Pulmonary artery endothelial cell (primary cell): Measurements from ENCODE around the gene ELAVL1. TPM values are rescaled to one million over a fixed set of nuclear protein-coding genes. Genes with fewer than 3 reads are reported as not detected.
"Not testable (repeated sequence)": the region's sequence is repeated elsewhere in the genome, so short reads cannot be mapped to it uniquely, and the experiment has no call there.

Experiments used
- DNase-seq: peaks from one replicate; pipeline ENCODE4 v3.0.0-alpha.2; 2011; ENCODE audit warnings: low read depth, low spot score
- total RNA-seq: library from RNA; depleted of rRNA; stranded (reverse); fragments of >200 nt; gene quantifications from 2 replicates; pipeline ENCODE4 v1.2.3, GENCODE V29; 2014

The ELAVL1 gene
- total RNA-seq, 1 donor from 2014 or later, result 65.6 TPM

DNA sequence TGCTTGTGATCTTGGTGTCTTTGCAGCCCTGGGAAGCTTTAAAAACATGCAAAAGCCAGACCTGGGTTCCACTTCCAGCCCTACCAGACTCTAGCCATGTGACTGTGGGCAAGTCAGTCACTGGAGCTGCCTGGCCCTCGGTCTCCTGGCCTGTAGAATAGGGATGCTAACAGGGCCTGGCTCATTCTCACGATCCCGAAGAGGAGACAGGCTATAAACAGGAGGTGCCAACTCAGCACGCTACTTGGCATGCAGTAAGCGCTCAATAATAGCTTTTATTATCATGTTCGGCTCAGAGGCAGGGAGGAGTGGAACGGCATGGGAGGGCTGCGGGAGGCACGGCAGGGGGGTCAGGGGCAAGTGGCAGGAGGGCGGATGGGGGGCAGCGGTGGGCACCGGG lies 81.2 kb downstream of the ELAVL1 start:
- no peak for DNase-seq

DNA sequence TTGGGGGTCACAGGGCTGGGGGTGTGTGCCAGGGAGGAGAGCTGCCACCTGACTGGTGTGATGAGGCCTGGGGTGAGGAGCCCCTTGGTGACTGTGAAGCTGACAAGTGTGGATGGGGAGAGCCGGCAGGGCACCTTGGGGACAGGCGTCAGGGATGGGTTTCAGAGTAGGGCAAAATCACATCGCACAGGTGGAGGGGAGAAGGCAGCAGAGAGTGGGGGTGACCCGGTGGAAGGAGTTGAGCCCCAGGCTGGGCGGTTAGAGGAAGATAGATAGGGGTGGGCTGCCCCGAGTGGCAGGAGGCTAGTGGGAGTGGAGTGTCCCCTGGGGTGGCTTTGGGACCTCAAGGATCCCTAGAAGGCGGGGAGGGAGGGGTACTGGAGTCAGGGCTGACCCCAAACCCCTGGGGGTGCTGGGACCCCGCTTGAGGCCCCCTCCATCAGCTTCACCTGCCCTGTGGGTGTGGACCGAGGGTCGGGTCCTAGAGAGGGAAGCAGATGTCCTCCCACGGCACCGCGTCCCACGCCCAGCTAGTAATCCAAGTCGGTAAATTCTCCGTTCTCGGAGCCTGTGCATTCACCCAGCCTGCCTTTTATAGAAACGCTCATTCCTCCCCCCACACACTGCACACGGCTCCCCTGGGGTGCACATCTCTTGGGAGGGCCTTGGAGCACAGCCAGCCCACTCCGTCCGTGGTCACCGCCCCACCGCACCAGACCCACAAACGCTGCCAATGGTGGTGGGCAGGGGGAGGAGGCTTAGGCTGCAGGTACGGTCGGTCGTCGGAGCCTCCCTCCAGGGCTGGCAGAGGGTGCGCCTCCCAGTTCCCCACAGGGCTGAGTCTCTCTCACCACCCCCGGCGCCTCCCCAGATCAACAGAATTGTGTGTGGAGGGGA lies 81.9 kb downstream of the ELAVL1 start:
- DNase-seq, result no peak

DNA sequence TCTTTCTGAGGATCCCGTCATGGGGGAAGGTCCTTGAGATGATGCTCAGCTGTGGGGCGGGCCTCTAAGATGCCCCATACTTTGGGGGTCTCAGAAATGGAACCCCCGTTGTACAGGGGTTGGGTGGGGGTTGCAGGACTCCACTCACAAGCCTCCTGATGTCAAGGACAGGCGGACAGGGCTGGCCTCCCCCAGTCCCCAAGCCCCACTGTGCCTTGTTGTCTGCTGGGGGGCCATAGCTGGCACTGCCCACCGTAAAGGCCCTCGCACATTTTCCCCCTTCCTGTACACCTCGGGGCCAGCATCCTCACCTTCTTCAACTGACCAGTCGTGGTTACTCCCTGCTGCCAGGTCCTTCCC lies 82.6 kb downstream of the ELAVL1 start:
- DNase-seq, result no peak

DNA sequence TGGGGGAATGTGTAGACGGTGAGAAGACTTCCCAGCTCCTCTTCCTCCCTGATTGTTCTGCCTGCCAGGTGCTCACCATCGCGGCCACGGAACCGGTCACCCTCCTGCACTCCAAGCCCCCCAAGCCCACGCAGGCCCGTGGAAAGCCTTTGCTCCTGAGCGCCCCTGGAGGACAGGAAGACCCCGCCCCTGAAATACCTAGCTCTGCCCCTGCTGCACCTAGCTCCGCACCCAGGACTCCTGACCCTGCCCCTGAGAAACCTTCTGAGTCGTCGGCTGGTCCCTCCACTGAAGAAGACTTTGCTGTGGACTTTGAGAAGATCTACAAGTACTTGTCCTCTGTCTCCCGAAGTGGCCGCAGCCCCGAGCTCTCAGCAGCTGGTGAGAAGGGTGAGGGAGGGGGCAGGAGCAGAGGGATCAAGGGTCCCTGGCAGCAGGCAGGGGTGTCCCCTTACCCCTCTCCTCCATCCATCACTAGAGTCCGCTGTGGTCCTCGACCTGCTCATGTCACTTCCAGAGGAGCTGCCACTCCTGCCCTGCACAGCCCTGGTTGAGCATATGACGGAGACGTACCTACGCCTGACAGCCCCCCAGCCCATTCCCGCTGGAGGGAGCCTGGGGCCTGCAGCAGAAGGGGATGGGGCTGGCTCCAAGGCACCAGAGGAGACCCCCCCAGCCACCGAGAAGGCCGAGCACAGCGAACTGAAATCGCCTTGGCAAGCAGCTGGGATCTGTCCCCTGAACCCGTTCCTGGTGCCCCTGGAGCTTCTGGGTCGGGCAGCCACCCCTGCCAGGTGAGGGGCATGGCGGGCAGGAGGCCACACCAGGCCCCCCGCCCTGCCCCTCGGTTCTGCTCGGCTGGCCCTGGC lies 83.2 kb downstream of the ELAVL1 start:
- no peak for DNase-seq

DNA sequence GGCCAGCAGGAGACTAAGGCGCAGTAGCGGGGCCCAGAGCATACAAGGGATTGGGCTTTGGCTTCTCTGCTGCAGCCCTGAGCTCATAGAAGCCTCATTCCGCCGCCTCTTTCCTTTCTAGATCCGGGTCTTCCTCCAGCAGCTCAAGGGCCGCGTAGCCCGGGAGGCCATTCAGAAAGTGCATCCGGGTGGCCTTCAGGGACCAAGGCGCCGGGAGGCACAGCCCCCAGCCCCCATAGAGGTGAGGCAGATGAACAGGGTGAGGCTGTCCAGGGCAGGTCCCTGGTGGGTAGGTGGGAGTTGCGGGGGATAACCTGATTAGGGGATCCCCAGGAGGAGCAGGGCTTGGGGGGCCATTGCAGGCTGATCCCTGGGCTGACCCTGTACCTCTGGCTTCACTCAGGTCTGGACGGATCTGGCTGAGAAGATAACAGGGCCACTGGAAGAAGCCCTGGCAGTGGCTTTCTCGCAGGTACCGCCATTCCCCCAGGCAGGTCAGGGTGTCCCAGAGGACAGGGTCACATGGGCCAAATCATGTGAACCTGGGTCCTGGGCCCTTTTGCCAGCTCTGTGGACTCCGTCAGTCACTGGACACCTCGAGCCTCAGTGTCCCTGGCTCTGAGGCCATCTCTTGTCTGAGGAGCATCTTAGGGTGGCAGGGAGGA lies 84.0 kb downstream of the ELAVL1 start:
- no peak for DNase-seq

DNA sequence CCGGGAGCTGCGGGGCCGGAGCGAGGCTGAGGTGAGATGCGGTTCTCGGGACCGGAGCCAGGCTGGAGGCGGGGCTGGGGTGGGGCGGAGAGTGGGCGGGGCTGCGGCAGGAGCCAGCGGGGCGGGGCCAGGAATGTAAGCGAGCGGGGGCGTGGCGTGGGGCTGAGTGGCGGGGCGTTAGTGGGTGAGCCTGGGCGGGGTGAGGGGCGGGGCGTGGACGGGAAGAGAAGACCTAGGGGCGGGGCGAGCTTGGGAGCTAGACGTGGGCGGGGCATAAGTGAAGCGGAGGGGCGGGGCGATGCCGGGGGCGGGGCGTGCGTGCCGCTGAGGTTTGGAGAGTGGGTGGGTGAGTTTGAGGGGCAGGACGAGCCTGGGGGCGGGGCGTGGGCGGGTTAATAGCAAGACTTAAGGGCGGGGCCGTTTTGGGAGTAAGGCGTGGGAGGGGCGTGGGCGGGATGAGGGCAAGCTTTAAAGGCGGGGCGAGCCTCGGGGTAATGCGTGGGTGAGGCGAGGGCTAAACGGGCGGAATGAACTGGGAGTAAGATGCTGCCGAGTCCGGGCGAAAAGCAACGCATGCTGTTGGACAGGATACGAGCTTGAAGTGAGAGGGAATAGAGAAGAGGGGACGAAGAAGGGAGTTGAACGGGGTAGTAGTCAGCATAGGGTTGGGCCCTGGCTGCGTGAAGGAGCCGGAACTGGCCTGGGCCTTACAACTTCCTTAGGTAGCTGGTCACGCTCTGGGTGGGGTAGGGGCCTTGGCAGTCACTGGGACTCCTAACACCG lies 84.7 kb downstream of the ELAVL1 start:
- DNase-seq, result peak; percentile 91

DNA sequence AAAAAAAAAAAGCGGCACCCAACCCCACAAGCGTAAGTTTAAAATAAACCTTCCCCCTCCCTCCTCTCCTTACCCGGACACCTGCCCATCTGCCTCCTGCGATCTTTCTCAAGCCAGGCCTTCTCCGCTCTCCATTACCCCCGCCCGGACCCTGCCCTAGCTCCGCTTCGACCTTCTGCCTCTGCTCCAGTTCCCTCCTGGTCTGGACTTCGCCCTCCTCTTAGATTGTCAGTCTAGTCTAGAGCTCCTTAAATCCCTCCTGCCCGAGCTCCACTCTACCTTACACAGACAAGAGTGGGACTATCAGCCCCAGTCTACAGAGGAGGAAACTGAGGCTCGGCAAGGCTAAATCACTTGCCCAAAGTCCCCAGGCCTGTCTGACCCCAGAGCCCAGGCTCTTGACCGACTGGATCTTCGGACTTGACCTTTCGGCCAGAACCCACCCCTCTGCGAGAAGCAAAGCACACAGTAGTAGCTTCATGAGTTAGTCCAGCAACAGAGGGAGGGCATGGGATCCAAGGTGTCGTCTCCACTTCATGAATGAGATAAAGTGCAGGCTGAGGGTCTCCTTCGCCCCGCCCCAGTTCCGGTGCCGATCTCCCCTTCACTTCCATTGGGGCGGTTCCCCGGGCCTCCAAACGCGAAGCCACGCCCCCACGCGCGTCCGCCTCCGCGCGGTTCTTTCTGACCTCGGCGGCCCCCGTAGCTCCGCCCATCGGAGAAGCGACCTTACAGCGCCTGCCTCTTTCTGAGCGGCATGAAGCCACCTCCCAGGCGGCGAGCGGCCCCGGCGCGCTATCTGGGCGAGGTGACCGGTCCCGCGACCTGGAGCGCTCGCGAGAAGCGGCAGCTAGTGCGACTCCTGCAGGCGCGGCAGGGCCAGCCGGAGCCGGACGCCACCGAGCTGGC lies 85.6 kb downstream of the ELAVL1 start, which contains the start of gene SNAPC2:
SNAPC2 (plus strand) TSS at position 729 of the 909 bp plus-strand sequence; CDS start at position 758, 29 bp downstream.
- DNase-seq, result peak; percentile 71

DNA sequence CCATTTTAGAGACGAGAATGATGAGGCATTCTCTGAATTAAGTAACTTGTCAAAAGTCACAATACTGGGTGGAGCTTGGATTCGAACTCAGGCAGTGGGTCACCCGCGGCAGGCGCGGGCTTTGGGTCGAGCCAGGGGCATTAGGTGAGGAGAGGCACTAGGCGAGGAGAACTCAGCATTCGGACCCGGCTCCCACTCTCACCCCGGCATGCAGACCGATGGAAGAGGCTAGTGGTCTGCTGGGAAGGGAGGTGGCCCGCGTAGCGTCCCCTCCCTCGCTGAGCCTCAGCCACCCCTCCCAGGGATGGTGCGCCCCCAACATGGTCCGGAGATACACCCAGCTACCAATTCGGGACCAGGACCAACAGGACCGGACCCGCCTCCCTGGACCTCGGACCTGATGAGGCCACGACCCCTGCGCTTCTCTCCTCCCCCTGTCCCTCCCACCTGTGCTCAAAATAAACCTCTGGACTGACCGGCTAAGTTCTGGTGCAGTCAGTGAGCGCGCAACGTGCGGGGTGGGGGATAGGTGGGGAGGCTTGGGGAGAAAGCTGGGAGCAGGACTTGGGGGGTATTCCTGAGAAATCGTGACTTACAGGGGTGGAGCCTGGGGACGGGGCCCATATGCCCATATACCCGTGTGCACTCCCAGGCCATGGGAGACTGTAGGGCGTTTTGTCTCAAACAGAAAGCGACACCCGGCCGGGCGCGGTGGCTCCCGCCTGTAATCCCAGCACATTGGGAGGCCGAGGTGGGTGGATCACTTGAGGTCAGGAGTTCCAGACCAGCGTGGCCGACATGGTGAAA lies 86.6 kb downstream of the ELAVL1 start:
- no peak for DNase-seq

DNA sequence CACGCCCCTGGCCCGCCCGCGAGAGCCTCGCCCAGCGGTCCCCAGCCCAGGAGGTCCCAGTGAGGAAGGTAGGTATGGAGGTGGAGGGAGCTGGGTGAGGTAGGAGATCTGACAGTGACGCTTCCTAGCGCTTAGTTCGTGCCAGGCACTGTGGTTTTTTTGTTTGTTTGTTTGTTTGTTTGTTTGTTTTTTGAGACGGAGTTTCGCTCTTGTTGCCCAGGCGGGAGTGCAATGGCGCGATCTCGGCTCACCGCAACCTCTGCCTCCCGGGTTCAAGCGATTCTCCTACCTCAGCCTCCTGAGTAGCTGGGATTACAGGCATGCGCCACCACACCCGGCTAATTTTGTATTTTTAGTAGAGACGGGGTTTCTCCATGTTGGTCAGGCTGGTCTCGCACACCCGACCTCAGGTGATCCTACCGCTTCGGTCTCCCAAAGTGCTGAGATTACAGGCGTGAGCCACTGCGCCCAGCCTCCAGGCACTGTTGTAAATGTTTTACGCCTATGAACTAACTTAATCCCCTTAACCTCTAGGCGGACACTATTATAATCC lies 87.3 kb downstream of the ELAVL1 start:
- not testable (repeated sequence) for DNase-seq

DNA sequence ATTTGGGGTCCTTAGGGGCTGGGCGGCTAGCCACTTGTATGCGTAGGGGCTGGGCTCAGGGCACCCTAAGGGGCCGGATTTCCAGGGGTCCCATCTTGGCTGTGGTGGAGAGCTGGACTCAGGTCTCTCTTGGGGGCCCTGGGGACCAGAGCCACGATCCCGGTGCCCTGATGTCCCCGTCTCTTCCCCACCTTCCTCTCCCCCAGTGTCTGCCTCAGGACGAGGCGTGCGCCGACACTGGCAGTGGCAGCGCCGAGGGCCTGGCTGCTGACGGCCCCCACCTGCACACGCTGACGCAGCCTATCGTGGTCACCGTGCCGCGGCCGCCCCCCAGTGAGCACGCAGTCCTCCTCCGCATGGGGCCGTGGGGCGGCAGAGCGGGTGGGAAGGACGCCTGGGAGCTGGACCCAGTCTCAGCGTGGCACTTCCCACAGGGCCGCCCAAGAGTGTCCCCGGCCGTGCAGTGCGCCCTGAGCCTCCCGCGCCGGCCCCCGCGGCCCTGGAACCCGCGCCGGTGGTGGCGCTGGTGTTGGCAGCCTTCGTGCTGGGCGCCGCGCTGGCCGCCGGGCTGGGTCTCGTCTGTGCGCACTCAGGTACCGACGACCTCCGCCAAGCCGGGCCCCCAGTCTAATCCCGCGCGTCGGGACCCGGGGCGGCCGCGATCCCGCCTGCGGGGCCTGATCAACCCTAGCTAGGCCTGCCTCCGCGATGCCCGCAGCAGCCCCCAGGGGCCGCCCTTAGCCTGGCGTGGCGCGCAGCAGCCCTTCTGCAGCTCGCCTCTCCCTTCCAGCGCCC lies 88.0 kb downstream of the ELAVL1 start:
- DNase-seq, result no peak

DNA sequence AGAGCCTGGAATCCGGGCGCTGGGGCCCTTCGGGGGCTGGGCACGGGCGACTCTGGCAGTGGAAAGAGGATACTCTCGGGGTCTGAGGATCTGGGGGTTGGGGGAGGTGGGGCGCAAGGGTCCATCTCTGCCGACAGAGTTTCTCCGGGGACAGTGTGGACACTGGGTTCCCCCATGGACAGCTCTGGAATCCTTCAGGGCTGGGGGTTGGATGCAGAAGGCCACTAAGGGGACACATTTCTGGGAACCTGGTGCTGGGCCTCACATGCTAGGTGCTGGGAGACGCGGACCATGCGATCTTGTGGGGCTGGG lies 88.5 kb downstream of the ELAVL1 start:
- no peak for DNase-seq

DNA sequence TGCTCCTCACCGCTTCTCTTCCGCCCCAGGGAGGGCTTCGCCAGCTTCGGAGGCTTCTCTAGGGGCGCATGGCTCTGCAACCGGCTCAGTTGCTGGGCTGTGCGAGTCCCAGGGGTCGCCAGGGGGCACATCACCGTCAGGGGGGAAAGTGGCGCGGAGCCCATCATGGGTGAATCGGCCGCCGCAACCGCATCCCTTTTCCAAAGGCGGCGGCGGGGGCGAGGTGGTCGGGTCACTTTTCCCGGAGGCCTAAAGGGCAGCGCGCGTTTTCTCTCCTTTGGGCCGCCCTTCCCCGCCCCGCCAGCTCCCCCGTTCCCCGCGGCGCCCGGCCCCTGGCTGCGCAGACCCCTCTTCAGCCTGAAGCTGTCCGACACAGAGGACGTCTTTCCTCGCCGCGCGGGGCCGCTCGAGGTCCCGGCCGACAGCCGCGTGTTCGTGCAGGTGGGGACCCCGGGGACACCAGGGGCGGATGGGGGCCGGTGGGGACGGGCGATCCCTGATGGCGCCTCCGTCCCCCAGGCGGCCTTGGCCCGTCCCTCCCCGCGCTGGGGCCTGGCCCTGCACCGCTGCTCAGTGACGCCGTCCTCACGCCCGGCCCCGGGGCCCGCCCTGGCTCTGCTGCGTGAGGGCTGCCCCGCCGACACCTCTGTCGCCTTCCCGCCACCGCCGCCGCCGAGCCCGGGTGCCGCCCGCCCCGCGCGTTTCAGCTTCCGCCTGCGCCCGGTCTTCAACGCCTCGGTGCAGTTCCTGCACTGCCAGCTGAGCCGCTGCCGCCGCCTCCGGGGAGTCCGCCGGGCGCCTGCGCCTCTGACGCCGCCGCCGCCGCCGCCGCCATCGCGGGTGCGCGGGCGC lies 89.1 kb downstream of the ELAVL1 start:
- no peak for DNase-seq

DNA sequence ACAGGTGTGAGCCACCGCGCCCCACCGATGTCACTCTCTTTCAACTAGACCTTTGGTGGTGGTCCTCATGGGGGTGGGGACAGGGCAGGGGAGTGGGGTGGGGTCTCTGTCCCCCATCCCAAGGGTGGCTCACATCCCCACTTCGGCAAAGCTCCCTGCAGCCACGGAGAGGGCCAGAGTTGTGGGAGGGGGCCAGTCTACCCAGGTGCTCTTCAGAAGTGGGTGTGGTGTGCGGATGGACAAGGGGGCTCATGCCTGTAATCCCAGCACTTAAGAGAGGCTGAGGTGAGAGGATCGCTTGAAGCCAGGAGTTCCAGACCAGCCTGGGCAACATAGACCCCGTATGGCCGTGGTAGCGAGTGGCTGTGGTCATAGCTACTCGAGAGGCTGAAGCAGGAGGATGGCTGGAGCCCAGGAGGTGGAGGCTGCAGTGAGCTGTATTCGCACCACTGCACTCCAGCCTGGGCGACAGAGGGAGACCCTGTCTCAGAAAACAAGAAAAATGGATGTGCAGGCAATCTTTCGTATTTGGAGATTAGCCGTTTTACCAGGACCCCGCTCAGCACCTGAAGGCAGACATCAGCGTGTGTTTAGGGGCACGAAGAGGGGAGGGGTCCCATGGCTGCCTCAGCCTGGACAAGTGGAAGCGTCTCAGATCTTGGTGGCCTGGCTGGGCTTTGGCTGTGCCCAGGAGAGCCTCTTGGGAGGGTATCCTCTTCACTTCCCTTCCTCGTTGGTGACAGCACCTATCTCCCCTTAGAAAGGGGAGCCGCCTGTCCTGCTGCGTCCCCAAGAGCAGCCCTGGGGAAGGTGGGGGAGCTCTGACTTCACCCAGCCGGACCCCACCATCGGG lies 90.0 kb downstream of the ELAVL1 start:
- DNase-seq, result no peak

DNA sequence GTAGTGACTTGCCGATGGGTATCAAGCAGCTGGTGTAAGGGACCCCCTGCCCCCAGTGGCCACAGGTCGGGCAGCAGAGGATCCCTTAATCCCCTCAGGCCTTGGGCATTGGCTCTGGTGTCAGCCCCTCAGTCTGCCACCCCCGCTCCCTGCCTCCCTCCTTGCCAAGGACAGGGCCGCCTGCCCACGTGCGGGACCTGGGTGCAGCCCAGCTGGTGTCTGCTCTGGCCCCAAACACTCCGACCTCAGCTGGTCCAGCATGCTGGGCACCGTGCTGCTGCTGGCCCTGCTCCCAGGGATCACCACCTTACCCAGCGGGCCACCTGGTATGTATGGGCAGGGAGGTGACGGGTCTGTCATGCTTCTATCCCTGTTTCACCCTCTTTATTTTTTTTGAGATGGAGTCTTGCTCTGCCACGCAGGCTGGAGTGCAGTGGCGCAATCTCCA lies 90.8 kb downstream of the ELAVL1 start, which contains the start of gene TGFBR3L:
TGFBR3L (plus strand) TSS at position 233 of the 448 bp plus-strand sequence.
- DNase-seq, result no peak

DNA sequence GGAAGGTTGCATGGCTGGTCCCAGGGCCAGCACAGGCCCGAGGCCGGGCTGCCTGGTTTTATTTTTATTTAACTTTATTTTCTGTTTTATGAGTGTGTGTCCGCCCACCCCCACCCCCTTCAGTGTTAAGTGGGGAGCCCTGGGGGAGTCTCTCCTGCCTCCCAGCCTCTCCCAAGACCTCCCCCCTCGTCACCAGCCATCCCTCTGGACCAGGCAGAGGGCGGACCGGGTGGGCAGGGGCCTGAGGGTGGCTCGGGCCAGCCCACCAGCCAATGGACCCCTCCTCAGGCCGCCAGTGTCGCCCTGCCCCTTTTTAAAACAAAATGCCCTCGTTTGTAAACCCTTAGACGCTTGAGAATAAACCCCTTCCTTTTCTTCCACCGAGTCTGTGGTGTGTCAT lies 91.3 kb downstream of the ELAVL1 start:
- no peak for DNase-seq

DNA sequence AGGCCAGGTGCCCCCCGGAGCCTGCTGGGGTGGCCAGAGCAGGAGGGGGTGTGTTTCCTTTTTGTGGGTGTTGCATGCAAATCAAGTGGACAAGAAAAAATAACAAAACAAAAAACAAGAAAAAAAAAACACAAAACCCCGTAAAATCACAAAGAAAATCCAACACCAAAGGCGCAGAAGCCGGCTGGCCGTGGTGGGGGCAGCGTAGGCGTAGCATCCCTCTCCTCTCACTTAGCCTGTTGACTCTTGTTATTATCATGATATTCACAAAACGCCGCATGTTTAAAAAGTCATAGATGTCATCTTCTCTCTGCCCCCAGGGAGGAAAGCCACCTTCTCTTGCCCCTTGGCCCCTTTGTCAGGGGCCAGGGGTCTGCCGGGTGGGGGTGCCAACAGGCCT lies 91.8 kb downstream of the ELAVL1 start:
- no peak for DNase-seq
